ENCODE measurements around the gene KMO.

KMO gene

DNA sequence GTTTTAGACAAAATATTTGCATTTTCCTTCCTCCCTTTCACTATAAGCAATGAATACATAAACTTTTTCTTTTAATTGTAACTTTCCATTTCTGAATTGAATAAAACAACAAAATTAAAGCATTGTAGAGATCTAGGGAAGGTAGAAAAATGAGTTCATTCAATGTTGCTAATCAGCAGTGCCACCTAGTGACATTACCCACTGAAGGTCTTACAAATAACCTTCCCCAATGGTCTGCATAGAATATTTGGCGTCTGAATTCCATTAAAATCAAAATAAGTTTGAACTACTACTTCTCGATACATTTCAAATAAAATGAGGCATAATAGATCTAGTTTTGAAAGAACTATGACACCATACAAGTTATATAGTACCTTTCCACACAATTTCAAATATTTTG, 32.3 kb upstream of the KMO start:
- H3K4me3 ChIP-seq (ENCODE audit: low read depth, low read length): no peak overlapping the region
- DNase-seq (ENCODE audit: low read depth): peak; percentile 40
- TF ChIP-seq MAX (IDR thresholded peaks at IDR 0.05; ENCODE audit: low read depth, low read length): no peak
- TF ChIP-seq POLR2A (IDR thresholded peaks at IDR 0.05; ENCODE audit: extremely low read depth, insufficient read length): no peak
- TF ChIP-seq, protein P1, sequence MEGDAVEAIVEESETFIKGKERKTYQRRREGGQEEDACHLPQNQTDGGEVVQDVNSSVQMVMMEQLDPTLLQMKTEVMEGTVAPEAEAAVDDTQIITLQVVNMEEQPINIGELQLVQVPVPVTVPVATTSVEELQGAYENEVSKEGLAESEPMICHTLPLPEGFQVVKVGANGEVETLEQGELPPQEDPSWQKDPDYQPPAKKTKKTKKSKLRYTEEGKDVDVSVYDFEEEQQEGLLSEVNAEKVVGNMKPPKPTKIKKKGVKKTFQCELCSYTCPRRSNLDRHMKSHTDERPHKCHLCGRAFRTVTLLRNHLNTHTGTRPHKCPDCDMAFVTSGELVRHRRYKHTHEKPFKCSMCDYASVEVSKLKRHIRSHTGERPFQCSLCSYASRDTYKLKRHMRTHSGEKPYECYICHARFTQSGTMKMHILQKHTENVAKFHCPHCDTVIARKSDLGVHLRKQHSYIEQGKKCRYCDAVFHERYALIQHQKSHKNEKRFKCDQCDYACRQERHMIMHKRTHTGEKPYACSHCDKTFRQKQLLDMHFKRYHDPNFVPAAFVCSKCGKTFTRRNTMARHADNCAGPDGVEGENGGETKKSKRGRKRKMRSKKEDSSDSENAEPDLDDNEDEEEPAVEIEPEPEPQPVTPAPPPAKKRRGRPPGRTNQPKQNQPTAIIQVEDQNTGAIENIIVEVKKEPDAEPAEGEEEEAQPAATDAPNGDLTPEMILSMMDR (IDR thresholded peaks at IDR 0.05; ENCODE audit: low read depth, low read length): peak; percentile 42

- DNase-seq (ENCODE audit: low read depth): no peak
- no peak overlapping the region for H3K4me3 ChIP-seq (ENCODE audit: low read depth, low read length)
- no peak for TF ChIP-seq MAX (IDR thresholded peaks at IDR 0.05; ENCODE audit: low read depth, low read length)
- TF ChIP-seq, protein P1 (IDR thresholded peaks at IDR 0.05; ENCODE audit: low read depth, low read length): no peak
- TF ChIP-seq MYC (IDR thresholded peaks at IDR 0.05; ENCODE audit: low read depth, low read length): no peak
- TF ChIP-seq POLR2A (IDR thresholded peaks at IDR 0.05; ENCODE audit: extremely low read depth, insufficient read length): no peak
These were observed 28.7 kb upstream of the KMO start for GRCh38 chr1:241503444-241503843.

DNA sequence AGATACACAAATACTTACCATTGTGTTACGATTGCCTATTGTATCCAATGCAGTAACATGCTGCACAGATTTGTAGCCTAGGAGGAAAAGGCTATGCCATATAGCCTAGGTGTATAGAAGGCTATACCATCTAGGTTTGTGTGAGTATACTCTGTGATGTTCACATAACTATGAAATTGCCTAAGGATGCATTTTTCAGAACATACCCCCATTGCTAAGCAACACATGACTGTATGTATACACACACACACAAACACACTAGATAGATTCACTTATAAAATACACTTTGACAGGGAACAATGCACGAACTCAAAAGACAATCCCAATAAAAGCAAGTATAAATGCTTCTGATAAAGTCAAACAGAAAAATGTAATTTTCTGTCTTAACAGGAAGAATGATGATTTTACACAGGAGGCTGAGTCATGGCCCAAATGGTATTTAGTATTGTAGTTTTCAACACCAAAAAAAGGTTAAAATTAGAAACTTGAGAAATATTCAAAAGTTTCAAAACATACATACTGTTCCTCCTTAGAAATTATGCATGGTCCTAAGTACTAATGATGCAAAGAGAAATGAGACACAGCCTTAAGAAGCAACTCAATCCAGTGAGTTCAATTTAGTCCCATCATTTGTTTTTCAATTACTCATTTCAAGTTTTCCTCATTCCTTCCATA, 24.9 kb upstream of the KMO start:
- TF ChIP-seq, protein P1 (IDR thresholded peaks at IDR 0.05; ENCODE audit: low read depth, low read length): no peak
- TF ChIP-seq MYC (IDR thresholded peaks at IDR 0.05; ENCODE audit: low read depth, low read length): no peak
- no peak for TF ChIP-seq MAX (IDR thresholded peaks at IDR 0.05; ENCODE audit: low read depth, low read length)
- TF ChIP-seq POLR2A (IDR thresholded peaks at IDR 0.05; ENCODE audit: extremely low read depth, insufficient read length): no peak

GRCh38 chr1:241513378-241513777, 18.8 kb upstream of the KMO start:
- no peak overlapping the region for H3K4me3 ChIP-seq (ENCODE audit: low read depth, low read length)
- TF ChIP-seq POLR2A (IDR thresholded peaks at IDR 0.05; ENCODE audit: extremely low read depth, insufficient read length): no peak
- TF ChIP-seq, protein P1 (IDR thresholded peaks at IDR 0.05; ENCODE audit: low read depth, low read length): no peak
- TF ChIP-seq MYC (IDR thresholded peaks at IDR 0.05; ENCODE audit: low read depth, low read length): no peak
- no peak for TF ChIP-seq MAX (IDR thresholded peaks at IDR 0.05; ENCODE audit: low read depth, low read length)
- no peak for DNase-seq (ENCODE audit: low read depth)

More for the DNA sequence above, 24.9 kb upstream of the KMO start:
- no peak for DNase-seq (ENCODE audit: low read depth)
- H3K4me3 ChIP-seq (ENCODE audit: low read depth, low read length): no peak overlapping the region

GRCh38 chr1:241518476-241519307, 13.5 kb upstream of the KMO start:
- peak; percentile 23 for DNase-seq (ENCODE audit: low read depth)
- TF ChIP-seq, protein P1 (IDR thresholded peaks at IDR 0.05; ENCODE audit: low read depth, low read length): no peak
- peak overlapping the region; percentile 87 for H3K4me3 ChIP-seq (ENCODE audit: low read depth, low read length)

Data from NB4 (cell line).